Breast epithelium (tissue), 3 donors: ENCODE results near the gene LRRC34.

Experiments used
- POLR2A ChIP-seq: fragments of 450-650 bp; IDR thresholded peaks from one replicate; pipeline ENCODE4 v1.6.1; 2016; ENCODE audit warnings: antibody characterized with exemption, mild to moderate bottlenecking, moderate library complexity
- POLR2AphosphoS5 ChIP-seq, 3 donors: sonication (generic); formaldehyde crosslinking; IDR thresholded peaks; one replicate each; pipeline ENCODE4 v1.6.1; 2017; ENCODE audit warnings: antibody characterized with exemption in 3 of 3
- TF ChIP-seq, protein P1 (sequence below), 3 donors: fragments of 450-650 bp; IDR thresholded peaks; one replicate each; pipeline ENCODE4 v1.5.1; 2016 to 2017; ENCODE audit warnings: antibody characterized with exemption in 3 of 3, mild to moderate bottlenecking in 3 of 3, moderate library complexity in 3 of 3

DNA sequence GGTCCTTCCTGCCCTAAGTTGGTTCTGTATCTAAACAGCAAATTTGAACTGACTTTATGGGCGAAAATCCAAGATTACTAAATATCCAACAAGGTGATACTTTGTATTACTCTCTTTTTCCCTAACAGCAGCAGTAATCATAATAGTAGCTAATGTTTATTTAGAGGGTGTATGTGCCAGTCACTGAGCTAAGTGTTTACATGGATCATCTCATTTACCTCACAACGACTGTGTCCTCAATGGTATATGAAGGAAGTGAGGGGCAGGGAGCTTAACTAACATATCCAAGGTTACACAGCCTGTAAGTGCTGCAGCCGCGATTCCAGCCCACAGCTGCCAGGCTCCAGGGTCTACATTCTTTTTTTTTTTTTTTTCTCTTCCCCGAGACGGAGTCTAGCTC, 10.3 kb upstream of the LRRC34 start:
- TF ChIP-seq, protein P1, sequence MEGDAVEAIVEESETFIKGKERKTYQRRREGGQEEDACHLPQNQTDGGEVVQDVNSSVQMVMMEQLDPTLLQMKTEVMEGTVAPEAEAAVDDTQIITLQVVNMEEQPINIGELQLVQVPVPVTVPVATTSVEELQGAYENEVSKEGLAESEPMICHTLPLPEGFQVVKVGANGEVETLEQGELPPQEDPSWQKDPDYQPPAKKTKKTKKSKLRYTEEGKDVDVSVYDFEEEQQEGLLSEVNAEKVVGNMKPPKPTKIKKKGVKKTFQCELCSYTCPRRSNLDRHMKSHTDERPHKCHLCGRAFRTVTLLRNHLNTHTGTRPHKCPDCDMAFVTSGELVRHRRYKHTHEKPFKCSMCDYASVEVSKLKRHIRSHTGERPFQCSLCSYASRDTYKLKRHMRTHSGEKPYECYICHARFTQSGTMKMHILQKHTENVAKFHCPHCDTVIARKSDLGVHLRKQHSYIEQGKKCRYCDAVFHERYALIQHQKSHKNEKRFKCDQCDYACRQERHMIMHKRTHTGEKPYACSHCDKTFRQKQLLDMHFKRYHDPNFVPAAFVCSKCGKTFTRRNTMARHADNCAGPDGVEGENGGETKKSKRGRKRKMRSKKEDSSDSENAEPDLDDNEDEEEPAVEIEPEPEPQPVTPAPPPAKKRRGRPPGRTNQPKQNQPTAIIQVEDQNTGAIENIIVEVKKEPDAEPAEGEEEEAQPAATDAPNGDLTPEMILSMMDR (IDR thresholded peaks at IDR 0.05): no peak
- no peak for TF ChIP-seq POLR2A
- TF ChIP-seq POLR2AphosphoS5 (IDR thresholded peaks at IDR 0.05): no peak
